Measurements from ENCODE around the gene ZNF546. TPM values are rescaled to one million over a fixed set of nuclear protein-coding genes. Genes with fewer than 3 reads are reported as not detected.

ZNF546 gene
- polyA plus RNA-seq, 1 experiment = 2.4 TPM

DNA sequence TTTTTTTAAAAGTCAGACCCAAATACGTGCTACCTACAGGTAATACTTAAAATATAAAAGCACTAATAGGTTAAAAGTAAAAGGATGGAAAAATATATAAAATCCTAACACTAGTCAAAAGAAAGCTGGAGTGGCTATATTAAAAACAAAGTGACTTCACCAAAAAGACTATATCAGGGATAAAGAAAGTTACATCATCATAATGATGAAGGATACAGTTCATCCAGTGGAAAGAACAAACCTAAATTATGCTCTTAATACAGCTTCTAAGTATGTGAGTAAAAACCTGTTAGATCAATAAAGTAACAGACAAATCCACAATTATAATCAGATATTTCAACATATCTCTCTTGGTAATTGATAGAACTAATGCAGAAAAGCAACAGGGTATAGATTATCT, 60.3 kb downstream of the ZNF546 start:
- no peak overlapping the region for H3K4me3 ChIP-seq (ENCODE audit: low read depth, low read length)
- no peak overlapping the region for H3K27ac ChIP-seq (ENCODE audit: low read depth, low read length)
- POLR2A ChIA-PET = no interaction called here
- TF ChIP-seq, protein P1, sequence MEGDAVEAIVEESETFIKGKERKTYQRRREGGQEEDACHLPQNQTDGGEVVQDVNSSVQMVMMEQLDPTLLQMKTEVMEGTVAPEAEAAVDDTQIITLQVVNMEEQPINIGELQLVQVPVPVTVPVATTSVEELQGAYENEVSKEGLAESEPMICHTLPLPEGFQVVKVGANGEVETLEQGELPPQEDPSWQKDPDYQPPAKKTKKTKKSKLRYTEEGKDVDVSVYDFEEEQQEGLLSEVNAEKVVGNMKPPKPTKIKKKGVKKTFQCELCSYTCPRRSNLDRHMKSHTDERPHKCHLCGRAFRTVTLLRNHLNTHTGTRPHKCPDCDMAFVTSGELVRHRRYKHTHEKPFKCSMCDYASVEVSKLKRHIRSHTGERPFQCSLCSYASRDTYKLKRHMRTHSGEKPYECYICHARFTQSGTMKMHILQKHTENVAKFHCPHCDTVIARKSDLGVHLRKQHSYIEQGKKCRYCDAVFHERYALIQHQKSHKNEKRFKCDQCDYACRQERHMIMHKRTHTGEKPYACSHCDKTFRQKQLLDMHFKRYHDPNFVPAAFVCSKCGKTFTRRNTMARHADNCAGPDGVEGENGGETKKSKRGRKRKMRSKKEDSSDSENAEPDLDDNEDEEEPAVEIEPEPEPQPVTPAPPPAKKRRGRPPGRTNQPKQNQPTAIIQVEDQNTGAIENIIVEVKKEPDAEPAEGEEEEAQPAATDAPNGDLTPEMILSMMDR (IDR thresholded peaks at IDR 0.05; ENCODE audit: low read depth, low read length) = no peak
- no peaks in the 10 kb centered on the region for H3K27me3 ChIP-seq (ENCODE audit: control insufficient read depth, insufficient read depth, low read length)
- CTCF ChIA-PET = no interaction called here
- 0 out of 2 replicates have a peak, but pooled peaks cover 2% of the 10 kb centered on the region for H3K9me3 ChIP-seq (ENCODE audit: control insufficient read depth, insufficient read depth, low read length)
- DNase-seq (ENCODE audit: low read depth, low spot score) = no peak

DNA sequence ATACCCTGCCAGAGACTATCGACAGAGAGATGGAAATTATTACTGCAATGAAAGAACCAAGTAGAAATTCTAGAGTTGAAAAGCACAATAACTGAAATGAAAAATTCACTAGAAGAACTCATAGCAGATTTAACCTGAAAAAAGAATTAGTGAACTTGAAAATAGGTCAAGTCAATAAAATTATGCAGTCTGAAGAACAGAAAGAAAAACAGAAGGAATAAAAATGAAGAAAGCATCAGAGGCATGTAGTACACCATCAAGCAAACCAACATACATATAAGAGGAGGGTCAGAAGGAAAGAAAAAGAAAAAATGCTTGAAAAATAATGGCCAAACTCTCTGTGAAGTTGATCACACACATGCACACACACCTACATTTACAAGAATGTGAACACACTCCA, 62.8 kb downstream of the ZNF546 start:
- Histone ChIP-seq H3K4me3 (ENCODE audit: low read depth, low read length) (no peak overlapping the region), H3K27me3 (ENCODE audit: control insufficient read depth, insufficient read depth, low read length) (no peaks in the 10 kb centered on the region), H3K9me3 (ENCODE audit: control insufficient read depth, insufficient read depth, low read length) (peaks cover 7% of the 10 kb centered on the region; the same call in 1 of the 2 replicates), H3K27ac (ENCODE audit: low read depth, low read length) (no peak overlapping the region)
- TF ChIP-seq, protein P1 (IDR thresholded peaks at IDR 0.05; ENCODE audit: low read depth, low read length) = no peak
- POLR2A ChIA-PET = no interaction called here
- CTCF ChIA-PET = no interaction called here
- DNase-seq (ENCODE audit: low read depth, low spot score) = no peak

DNA sequence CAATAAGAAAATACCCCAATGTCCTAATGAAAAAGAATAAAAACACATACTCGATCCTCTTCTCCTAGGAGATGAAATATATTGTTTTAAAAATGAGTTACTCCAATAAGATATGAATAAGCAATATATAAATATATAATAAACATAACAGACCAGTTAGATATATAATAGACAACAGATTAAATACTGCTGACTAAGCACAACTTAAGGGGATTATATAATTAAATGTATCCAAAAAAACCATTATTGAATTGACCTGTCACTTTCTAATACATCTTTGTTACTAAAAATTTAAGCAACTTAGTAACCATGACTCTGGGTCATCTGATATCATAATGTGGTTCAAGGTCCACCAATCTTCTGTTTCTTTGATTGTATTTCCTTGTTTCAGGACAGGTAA, 73.2 kb downstream of the ZNF546 start:
- POLR2A ChIA-PET = no interaction called here
- Histone ChIP-seq H3K27me3 (ENCODE audit: control insufficient read depth, insufficient read depth, low read length) (no peaks in the 10 kb centered on the region), H3K4me3 (ENCODE audit: low read depth, low read length) (no peak overlapping the region), H3K27ac (ENCODE audit: low read depth, low read length) (no peak overlapping the region), H3K9me3 (ENCODE audit: control insufficient read depth, insufficient read depth, low read length) (peaks cover 2% of the 10 kb centered on the region; the same call in 1 of the 2 replicates)
- TF ChIP-seq, protein P1 (IDR thresholded peaks at IDR 0.05; ENCODE audit: low read depth, low read length) = no peak
- DNase-seq (ENCODE audit: low read depth, low spot score) = no peak
- CTCF ChIA-PET = no interaction called here

Other genes with a start within 250 kb of the ZNF546 start
- gene LEUTX, start 218.2 kb upstream of the ZNF546 start, polyA plus RNA-seq (2011; rRNA removed) = not detected in 2 replicates
- 7.2 and 9.2 TPM in 2 replicates for gene DYRK1B, start 162.9 kb upstream of the ZNF546 start, polyA plus RNA-seq (2011; rRNA removed)
- gene FBL, start 150.7 kb upstream of the ZNF546 start, polyA plus RNA-seq (2011; rRNA removed) = 256 and 329 TPM in 2 replicates
- gene FCGBP, start 62.4 kb upstream of the ZNF546 start, polyA plus RNA-seq (2011; rRNA removed) = 0.04 and 0.09 TPM in 2 replicates
- gene PSMC4, start 25.9 kb upstream of the ZNF546 start, polyA plus RNA-seq (2011; rRNA removed) = 68.6 and 90.2 TPM in 2 replicates
- 7.2 and 8.3 TPM in 2 replicates for gene ZNF780B, start 59.2 kb downstream of the ZNF546 start, polyA plus RNA-seq (2011; rRNA removed)
- gene ZNF780A, start 93.9 kb downstream of the ZNF546 start, polyA plus RNA-seq (2011; rRNA removed) = 11.8 and 14.5 TPM in 2 replicates
- 2.0 and 2.3 TPM in 2 replicates for gene MAP3K10, start 194.4 kb downstream of the ZNF546 start, polyA plus RNA-seq (2011; rRNA removed)
- not detected in 2 replicates for gene TTC9B, start 221.3 kb downstream of the ZNF546 start, polyA plus RNA-seq (2011; rRNA removed)
- gene CCNP, start 229.6 kb downstream of the ZNF546 start, polyA plus RNA-seq (2011; rRNA removed) = 0.16 and 0.21 TPM in 2 replicates

All from AG04450 (cell line).